SU-DHL-6 (cell line): ENCODE results near the gene CTNND2.
"Not testable (repeated sequence)": the region's sequence is repeated elsewhere in the genome, so short reads cannot be mapped to it uniquely, and the experiment has no call there.

Experiments used
- EZH2phosphoT487 ChIP-seq: fragments of 200-600 bp; sonication (generic), shearing (Covaris generic); conservative IDR thresholded peaks from 2 replicates; pipeline ENCODE4 v1.6.1; 2018; ENCODE audit warnings: mild to moderate bottlenecking, antibody characterized with exemption, low read length, moderate library complexity, mixed read lengths
- TF ChIP-seq, protein P1 (sequence below): fragments of 200-600 bp; sonication (generic); IDR thresholded peaks from one replicate; pipeline ENCODE4 v1.5.1; 2017; ENCODE audit warnings: antibody characterized with exemption, mild to moderate bottlenecking, low read length, moderate library complexity; ENCODE audit not compliant: insufficient read depth, poor library complexity, severe bottlenecking

DNA sequence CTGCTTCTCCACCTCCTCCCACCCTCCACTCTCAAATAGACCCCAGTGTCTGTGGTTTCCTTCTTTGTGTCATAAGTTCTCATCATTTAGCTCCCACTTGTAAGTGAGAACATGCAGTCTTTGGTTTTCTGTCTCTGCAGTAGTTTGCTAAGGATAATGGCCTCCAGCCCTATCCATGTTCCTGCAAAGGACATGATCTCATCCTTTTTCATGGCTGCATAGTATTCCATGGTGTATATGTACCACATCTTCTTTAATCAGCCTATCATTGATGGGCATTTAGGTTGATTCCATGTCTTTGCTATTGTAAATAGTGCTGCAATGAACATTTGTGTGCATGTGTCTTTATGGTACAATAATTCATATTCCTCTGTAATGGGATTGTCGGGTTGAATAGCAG lies 489.5 kb downstream of the CTNND2 start:
- TF ChIP-seq, protein P1, sequence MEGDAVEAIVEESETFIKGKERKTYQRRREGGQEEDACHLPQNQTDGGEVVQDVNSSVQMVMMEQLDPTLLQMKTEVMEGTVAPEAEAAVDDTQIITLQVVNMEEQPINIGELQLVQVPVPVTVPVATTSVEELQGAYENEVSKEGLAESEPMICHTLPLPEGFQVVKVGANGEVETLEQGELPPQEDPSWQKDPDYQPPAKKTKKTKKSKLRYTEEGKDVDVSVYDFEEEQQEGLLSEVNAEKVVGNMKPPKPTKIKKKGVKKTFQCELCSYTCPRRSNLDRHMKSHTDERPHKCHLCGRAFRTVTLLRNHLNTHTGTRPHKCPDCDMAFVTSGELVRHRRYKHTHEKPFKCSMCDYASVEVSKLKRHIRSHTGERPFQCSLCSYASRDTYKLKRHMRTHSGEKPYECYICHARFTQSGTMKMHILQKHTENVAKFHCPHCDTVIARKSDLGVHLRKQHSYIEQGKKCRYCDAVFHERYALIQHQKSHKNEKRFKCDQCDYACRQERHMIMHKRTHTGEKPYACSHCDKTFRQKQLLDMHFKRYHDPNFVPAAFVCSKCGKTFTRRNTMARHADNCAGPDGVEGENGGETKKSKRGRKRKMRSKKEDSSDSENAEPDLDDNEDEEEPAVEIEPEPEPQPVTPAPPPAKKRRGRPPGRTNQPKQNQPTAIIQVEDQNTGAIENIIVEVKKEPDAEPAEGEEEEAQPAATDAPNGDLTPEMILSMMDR, result not testable (repeated sequence)
- not testable (repeated sequence) for TF ChIP-seq EZH2phosphoT487
